Activated CD4-positive, alpha-beta memory T cell treated with anti-CD3 and anti-CD28 coated beads, Interleukin-2, amount 10 ng/mL, durations not matched to agents 7 days and 5 days (primary cell): Measurements from ENCODE around the gene IGSF3. TPM values are rescaled to one million over a fixed set of nuclear protein-coding genes. Genes with fewer than 3 reads are reported as not detected.

Experiments used
- CTCF ChIA-PET: fragments of 350-600 bp; sonication (Branson Sonifier 250); formaldehyde crosslinking; loops from one replicate; lab custom pipeline; 2021; ENCODE audit warnings: antibody characterized with exemption, inconsistent platforms; lab: Charles Lee
- POLR2A ChIA-PET: fragments of 350-600 bp; sonication (Branson Sonifier 250); formaldehyde crosslinking; loops from one replicate; lab custom pipeline; 2021; ENCODE audit warnings: antibody characterized with exemption; lab: Charles Lee
- DNase-seq: peaks from one replicate; pipeline ENCODE4 v3.0.0-alpha.2; 2020
- H3K27ac Mint-ChIP-seq: one replicate; pipeline ENCODE4 v1.8.0; 2021; ENCODE audit warnings: mild to moderate bottlenecking, mixed read lengths
- H3K27me3 Mint-ChIP-seq: one replicate; pipeline ENCODE4 v1.8.0; 2021; ENCODE audit warnings: mixed read lengths
- H3K36me3 Mint-ChIP-seq: one replicate; pipeline ENCODE4 v1.8.0; 2021; ENCODE audit warnings: low read depth, mixed read lengths
- H3K4me1 Mint-ChIP-seq: one replicate; pipeline ENCODE4 v1.8.0; 2021; ENCODE audit warnings: mixed read lengths
- H3K4me3 Mint-ChIP-seq: one replicate; pipeline ENCODE4 v1.8.0; 2021; ENCODE audit warnings: mild to moderate bottlenecking, mixed read lengths
- H3K9me3 Mint-ChIP-seq: one replicate; pipeline ENCODE4 v1.8.0; 2021; ENCODE audit warnings: mixed read lengths
- total RNA-seq, 2 experiments: library from RNA; stranded (reverse); gene quantifications; one replicate each; pipeline ENCODE4 v1.2.3, GENCODE V29; 2021

The IGSF3 gene
- total RNA-seq, 2 experiments from 2014 or later = 0.48 to 0.58 TPM

DNA sequence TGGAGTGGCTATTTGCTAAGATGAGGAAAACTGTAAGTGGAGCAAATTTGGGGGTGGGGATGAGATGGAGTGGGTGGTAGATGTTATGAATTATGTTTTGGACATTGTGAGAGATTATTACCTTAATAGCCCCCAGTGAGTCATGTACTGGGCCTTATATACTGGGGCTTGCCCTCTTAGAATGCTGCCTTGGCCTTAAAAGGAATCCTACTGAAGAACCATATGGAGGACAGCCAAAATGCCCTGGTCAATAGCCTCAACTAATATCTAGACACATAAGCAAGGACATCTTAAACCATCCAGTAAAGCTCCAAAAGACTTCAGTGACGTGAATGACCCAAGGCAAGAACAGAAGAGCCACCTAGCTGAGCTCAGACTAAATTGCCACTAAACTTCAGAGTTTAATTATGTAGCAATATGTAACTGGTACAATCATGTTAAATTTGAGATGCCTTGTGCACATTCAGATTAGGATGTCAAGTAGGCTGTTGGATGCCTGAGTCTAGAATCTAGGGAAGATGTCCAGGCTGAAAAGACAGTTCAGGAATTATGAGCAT lies 13.9 kb upstream of the IGSF3 start:
- no peak for DNase-seq
- peaks cover 19% of the 10 kb centered on the region for H3K27me3 Mint-ChIP-seq
- no peak overlapping the region for H3K27ac Mint-ChIP-seq
- ChIA-PET POLR2A (interaction anchor here (0.5 kb wide), 1 partner anchor 681 kb away, joined by 3 read pairs; no protein-coding TSS in a partner anchor), CTCF (no interaction called here)
- H3K4me3 Mint-ChIP-seq = no peak overlapping the region
- no peaks in the 10 kb centered on the region for H3K36me3 Mint-ChIP-seq
- no peaks in the 10 kb centered on the region for H3K4me1 Mint-ChIP-seq
- H3K9me3 Mint-ChIP-seq = no peaks in the 10 kb centered on the region

DNA sequence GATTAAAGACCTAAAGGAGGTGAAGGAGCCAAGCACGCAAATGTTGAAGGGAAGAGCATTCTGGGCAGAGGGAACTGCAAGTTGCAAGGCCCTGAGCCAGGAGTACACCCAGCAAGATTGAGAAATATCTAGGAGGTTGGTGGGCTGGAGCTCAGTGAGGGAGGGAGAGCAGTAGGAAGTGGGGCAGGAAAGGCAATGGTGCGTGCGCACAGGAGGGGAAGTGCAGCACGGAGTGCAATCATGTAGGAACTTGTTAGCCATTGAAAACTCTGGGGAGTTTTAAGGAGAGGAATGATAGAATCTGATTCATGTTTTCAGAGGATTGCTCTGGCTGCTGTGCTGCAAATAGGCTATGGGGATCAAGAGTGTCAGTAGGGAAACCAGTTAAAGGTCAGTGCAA lies 13.2 kb upstream of the IGSF3 start:
- Mint-ChIP-seq H3K4me3 (no peak overlapping the region), H3K4me1 (no peaks in the 10 kb centered on the region), H3K27me3 (peaks cover 24% of the 10 kb centered on the region), H3K36me3 (no peaks in the 10 kb centered on the region), H3K9me3 (no peaks in the 10 kb centered on the region), H3K27ac (no peak overlapping the region)
- POLR2A ChIA-PET = no interaction called here
- CTCF ChIA-PET = no interaction called here
- no peak for DNase-seq

DNA sequence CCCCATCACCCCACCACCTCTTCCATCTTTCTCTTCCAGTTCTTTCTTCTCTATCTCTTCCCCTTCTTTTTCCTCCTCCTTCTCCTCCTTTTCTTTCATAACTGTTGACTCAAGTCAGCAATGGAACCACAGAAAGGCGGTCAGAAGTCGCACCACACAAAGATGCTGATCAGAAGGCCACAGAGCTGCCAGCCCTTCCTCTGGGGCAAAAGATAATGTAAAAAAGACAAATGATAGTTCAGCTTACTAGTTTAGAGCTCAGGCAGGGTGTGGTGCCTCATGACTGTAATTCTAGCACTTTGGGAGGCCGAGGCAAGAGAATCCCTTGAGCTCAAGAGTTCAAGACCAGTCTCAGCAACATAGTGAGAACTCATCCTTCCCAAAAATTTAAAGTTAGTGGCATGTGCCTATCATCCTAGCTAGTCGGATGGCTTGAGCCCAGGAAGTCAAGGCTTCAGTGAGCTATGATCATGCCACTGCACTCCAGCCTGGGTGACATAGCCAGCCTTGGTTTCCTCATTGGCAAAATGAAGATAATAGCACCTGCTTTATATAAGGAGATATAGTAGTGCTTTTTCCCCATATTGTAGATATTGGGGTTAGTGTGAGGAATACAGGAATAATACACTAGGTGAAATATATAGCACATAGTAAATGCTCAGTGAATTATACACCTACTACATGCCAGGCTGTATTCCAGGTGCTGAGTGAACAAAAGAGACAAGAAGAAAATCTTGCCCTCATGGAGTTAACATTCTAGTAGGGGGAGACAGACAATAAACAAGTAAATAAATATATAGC lies 12.5 kb upstream of the IGSF3 start:
- H3K27ac Mint-ChIP-seq = no peak overlapping the region
- H3K4me1 Mint-ChIP-seq = no peaks in the 10 kb centered on the region
- no peak overlapping the region for H3K4me3 Mint-ChIP-seq
- no peak for DNase-seq
- POLR2A ChIA-PET = no interaction called here
- H3K36me3 Mint-ChIP-seq = no peaks in the 10 kb centered on the region
- CTCF ChIA-PET = no interaction called here
- peaks cover 24% of the 10 kb centered on the region for H3K27me3 Mint-ChIP-seq
- no peaks in the 10 kb centered on the region for H3K9me3 Mint-ChIP-seq

DNA sequence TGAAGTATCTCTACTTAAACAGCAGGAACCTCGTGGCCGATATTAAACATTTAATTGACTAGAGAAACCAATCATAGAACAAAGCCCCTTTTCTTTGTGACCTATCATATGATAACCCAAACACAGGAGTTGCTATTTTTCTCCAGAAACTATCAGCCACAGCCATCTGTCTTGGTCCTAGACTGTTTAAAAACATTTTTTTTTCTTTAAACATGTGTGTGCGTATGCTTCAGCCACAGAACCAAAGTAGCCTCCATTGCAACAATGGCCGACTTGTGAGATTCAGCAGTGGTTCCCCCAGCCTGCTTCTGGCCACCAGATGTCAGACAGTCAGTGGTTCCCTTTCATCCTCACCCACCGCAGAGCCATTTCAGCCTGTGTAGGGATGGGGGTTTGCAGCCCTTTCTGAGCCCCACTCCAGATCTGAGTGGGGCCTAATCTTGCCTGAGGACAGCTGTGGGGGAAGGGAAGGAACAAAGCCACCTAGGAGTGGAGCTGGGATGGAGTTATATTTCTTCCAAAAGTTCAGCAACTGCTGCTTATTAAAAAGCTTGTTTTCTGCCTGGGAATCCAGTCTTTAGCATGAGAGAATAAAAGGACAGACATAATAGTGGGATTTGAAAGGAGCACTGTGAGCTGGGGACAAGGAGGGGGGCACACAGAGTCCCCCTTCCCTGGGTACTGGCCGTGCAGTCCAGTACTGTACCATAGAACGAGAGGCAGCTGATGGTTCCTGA lies 11.7 kb upstream of the IGSF3 start:
- no peak overlapping the region for H3K27ac Mint-ChIP-seq
- POLR2A ChIA-PET = no interaction called here
- H3K27me3 Mint-ChIP-seq = peaks cover 28% of the 10 kb centered on the region
- H3K4me3 Mint-ChIP-seq = no peak overlapping the region
- no peaks in the 10 kb centered on the region for H3K4me1 Mint-ChIP-seq
- CTCF ChIA-PET = no interaction called here
- no peaks in the 10 kb centered on the region for H3K9me3 Mint-ChIP-seq
- DNase-seq = no peak
- H3K36me3 Mint-ChIP-seq = no peaks in the 10 kb centered on the region

DNA sequence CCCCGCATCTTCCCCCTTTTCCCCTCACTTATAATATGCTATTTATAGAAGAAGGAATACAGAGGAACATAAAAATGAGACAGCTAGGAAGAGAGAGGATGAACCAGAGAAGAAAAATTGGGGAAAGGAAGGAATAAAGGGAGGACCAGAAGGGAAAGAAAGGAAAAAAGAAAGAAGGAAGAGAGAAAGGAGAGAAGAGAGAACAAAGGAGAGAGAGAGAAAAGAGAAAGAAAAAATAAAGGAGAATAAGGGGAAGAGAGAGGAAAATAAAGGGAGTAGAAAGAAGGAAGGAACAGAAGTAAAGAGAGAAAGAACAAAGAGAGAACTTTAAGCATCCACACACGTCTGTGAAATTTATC lies 11.2 kb upstream of the IGSF3 start:
- POLR2A ChIA-PET = no interaction called here
- no peaks in the 10 kb centered on the region for H3K36me3 Mint-ChIP-seq
- no peaks in the 10 kb centered on the region for H3K9me3 Mint-ChIP-seq
- H3K27me3 Mint-ChIP-seq = peaks cover 33% of the 10 kb centered on the region
- no peak overlapping the region for H3K4me3 Mint-ChIP-seq
- H3K4me1 Mint-ChIP-seq = no peaks in the 10 kb centered on the region
- no peak overlapping the region for H3K27ac Mint-ChIP-seq
- CTCF ChIA-PET = no interaction called here
- no peak for DNase-seq

DNA sequence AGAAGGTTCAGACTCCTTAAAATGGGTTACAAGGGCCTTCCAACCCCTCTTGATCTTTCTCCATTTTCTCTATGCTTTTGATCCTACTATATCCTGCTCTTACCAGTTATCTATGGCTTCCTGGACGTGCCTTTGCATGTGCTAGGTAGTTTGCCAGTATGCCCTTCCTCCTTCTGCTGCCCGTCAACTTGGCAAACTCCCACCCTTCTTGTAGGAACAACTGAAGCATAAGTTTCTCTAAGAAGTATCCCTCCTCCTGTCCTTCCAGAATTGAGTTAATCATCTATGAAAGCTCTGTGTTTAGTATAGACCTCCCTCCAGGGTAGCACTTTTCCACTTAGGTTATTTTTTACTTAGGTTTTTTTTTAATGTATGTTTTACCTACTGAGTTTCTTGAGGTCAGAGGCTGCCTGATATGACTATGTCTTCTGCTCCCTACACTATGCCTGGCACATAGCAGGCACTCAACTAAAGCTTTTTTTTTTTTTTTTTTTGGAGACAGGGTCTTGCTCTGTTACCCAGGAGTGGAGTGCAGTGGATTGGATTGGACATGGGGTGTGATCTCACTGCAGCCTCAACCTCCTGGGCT lies 10.0 kb upstream of the IGSF3 start:
- DNase-seq = no peak
- CTCF ChIA-PET = no interaction called here
- H3K4me3 Mint-ChIP-seq = no peak overlapping the region
- no peaks in the 10 kb centered on the region for H3K36me3 Mint-ChIP-seq
- peaks cover 1% of the 10 kb centered on the region for H3K4me1 Mint-ChIP-seq
- POLR2A ChIA-PET = interaction anchor here (0.7 kb wide), 1 partner anchor 334 kb away, joined by 3 read pairs; no protein-coding TSS in a partner anchor
- H3K9me3 Mint-ChIP-seq = no peaks in the 10 kb centered on the region
- peaks cover 39% of the 10 kb centered on the region for H3K27me3 Mint-ChIP-seq
- no peak overlapping the region for H3K27ac Mint-ChIP-seq

DNA sequence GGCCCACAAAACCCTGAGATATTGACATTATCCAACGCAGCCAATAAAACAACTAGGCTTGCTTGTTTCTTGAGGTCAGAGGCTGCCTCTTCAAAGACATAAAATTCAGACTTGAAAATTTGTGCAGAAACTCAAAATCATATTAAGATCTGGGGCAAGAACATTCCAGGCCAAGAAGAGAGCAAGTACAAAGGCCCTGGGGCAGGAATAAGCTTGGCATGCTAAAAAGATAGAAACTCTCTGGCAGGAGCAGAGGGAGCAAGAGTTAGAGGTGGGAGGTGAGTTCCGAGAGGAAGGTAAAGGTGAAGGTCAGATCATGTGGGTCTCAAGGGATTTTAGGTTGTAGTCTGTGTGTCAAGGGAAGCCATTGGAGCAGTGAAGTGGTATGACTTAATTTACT lies 8.8 kb upstream of the IGSF3 start:
- peaks cover 43% of the 10 kb centered on the region for H3K27me3 Mint-ChIP-seq
- no peak overlapping the region for H3K4me3 Mint-ChIP-seq
- ChIA-PET CTCF (interaction anchor here (1.0 to 1.2 kb wide), 2 partner anchors 16 to 102 kb away, joined by 3 read pairs; no protein-coding TSS in a partner anchor), POLR2A (no interaction called here)
- H3K36me3 Mint-ChIP-seq = no peaks in the 10 kb centered on the region
- no peak overlapping the region for H3K27ac Mint-ChIP-seq
- DNase-seq = no peak
- H3K9me3 Mint-ChIP-seq = no peaks in the 10 kb centered on the region
- H3K4me1 Mint-ChIP-seq = peaks cover 1% of the 10 kb centered on the region

DNA sequence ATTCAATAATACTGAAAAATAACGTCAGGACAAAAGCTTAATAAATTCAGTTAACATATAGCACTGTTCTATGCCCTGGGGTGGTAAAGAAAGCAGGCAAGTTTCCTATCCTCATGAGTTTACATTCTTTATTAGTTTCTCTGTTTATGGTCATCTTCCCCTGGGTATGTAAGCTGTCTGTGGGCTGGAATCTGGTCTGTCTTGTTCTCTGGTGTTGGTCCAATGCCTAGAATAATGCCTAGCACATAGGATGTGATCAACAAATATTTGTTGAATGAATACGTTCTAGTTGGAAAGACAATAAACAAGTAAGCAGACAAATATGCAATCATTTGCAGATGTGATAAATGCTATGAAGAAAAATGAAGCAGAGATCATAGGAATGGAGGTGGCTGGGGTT lies 7.2 kb upstream of the IGSF3 start:
- Mint-ChIP-seq H3K9me3 (no peaks in the 10 kb centered on the region), H3K4me3 (no peak overlapping the region), H3K27ac (no peak overlapping the region), H3K27me3 (peaks cover 50% of the 10 kb centered on the region), H3K4me1 (peaks cover 1% of the 10 kb centered on the region), H3K36me3 (no peaks in the 10 kb centered on the region)
- ChIA-PET CTCF (interaction anchor here (0.9 kb wide), 1 partner anchor 19 kb away, joined by 3 read pairs; no protein-coding TSS in a partner anchor), POLR2A (no interaction called here)
- no peak for DNase-seq

DNA sequence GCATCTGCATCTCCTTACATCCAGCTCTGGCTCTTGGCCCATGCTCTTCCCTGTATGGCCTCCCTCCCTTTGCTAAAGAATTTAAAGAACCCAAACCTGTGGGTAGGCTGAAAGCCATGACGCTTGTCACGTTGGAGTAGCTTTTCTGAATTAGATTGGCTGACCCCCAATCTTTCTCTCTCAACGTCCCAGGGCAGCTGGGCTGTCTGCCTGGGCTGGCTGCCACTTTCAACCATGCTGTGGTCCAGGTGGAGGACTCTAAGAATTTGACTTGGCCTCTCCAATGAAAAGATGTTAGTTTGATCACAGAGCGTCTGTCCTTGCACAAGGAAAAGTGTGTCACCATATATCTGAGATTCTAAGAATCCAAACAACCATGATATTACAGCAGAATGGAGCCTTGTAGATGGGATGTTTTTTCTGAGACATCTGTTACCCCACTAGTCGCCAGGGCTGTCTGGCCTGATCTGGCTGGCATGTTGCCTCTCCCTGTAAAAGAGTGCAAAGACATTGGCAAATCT lies 6.5 kb upstream of the IGSF3 start:
- DNase-seq = no peak
- Mint-ChIP-seq H3K4me1 (peaks cover 1% of the 10 kb centered on the region), H3K27me3 (peaks cover 46% of the 10 kb centered on the region), H3K9me3 (no peaks in the 10 kb centered on the region), H3K4me3 (no peak overlapping the region), H3K36me3 (no peaks in the 10 kb centered on the region), H3K27ac (no peak overlapping the region)
- CTCF ChIA-PET = interaction anchor here (1.3 kb wide), 1 partner anchor 11 kb away, joined by 4 read pairs; no protein-coding TSS in a partner anchor
- POLR2A ChIA-PET = no interaction called here

DNA sequence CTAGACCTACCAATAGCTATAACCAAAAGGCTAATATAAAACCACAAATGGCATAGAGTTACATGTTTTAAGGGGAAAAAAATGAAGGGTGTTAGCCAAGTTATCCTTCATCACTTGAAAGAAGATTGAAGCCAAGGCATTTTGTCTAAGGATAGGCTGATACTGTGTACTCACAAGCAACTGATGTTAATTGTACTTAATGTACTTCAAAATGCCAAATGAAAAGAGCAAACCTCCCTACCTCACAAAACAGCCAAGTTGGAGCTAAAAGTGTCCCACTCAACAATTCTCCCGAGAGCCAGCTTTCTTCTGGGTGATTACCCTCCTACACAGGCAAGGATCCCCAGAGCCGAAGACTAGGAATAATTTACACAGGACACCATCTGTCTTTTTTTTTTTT lies 4.4 kb upstream of the IGSF3 start:
- peaks cover 4% of the 10 kb centered on the region for H3K4me1 Mint-ChIP-seq
- ChIA-PET POLR2A (no interaction called here), CTCF (interaction anchor here (0.7 to 2.8 kb wide), 5 partner anchors 10 to 506 kb away, joined by 3 to 20 read pairs (median 3); no protein-coding TSS in a partner anchor)
- H3K27me3 Mint-ChIP-seq = peaks cover 45% of the 10 kb centered on the region
- H3K4me3 Mint-ChIP-seq = no peak overlapping the region
- no peaks in the 10 kb centered on the region for H3K9me3 Mint-ChIP-seq
- no peak overlapping the region for H3K27ac Mint-ChIP-seq
- no peak for DNase-seq
- no peaks in the 10 kb centered on the region for H3K36me3 Mint-ChIP-seq

DNA sequence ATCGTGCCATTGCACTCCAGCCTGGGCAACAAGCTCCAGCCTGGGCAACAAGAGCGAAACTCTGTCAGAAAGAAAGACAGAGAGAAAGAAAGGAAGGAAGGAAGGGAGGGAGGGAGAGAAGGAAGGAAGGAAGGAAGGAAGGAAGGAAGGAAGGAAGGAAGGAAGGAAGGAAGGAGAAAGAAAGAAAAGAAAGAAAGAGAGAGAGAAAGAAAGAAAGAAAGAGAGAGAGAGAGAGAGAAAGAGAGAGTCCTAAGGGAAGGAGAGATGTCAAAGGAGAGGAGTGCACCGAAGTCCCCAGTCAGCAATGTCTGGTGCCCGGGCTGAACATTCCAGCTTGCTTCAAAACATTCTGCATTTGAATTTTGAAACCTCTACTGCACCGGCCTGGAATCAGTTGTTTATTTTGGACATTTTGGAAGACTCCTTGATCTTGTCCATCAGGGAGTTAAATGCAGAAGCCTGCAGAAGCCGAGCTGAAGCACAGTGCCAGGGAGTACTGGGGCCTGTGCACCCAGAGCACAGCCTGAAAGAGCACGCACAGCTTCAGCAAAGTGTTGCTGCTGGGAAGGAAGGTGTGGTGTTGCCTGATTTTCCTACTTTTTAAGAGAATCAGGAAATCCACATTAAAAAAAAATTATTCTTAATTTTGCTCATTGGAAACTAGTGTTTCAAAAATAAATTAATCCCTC lies 3.7 kb upstream of the IGSF3 start:
- CTCF ChIA-PET = interaction anchor here (0.7 to 2.8 kb wide), 3 partner anchors 9 to 505 kb away, joined by 3 to 20 read pairs (median 5); no protein-coding TSS in a partner anchor
- Mint-ChIP-seq H3K27me3 (peaks cover 45% of the 10 kb centered on the region), H3K36me3 (no peaks in the 10 kb centered on the region), H3K27ac (no peak overlapping the region), H3K9me3 (no peaks in the 10 kb centered on the region), H3K4me1 (peaks cover 7% of the 10 kb centered on the region), H3K4me3 (no peak overlapping the region)
- POLR2A ChIA-PET = no interaction called here
- no peak for DNase-seq

DNA sequence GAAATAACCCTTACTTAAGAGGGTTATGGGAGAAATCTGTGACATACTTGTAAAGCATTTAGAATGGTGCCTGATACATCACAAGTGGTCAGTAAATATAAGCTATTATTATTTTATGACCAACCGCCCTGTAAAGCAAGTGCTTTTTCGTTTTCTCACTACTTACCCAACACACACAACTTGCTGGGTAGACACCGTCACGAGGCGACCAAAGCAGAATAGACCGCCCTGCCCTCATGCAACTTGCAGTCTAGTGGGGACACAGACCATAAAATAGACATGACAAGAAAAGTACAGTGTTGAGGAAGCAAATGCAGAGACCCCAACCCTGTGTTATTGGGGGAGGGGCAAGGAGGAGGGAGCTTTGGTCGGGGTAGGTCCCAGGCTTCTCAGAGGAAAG lies 744 bp upstream of the IGSF3 start:
- Mint-ChIP-seq H3K4me3 (peak overlapping the region; percentile 58), H3K4me1 (peaks cover 9% of the 10 kb centered on the region), H3K36me3 (no peaks in the 10 kb centered on the region), H3K27ac (no peak overlapping the region), H3K9me3 (no peaks in the 10 kb centered on the region), H3K27me3 (peaks cover 53% of the 10 kb centered on the region)
- DNase-seq = no peak
- ChIA-PET CTCF (no interaction called here), POLR2A (interaction anchor here (2.1 kb wide), 1 partner anchor 391 kb away, joined by 7 read pairs; the partner anchor contains the start of gene TTF2)
